MM.1S (cell line): ENCODE results near the gene PCMTD2.

Source experiments
- EZH2phosphoT487 ChIP-seq: fragments of 300-600 bp; sonication (generic); IDR thresholded peaks from 2 replicates; pipeline ENCODE4 v1.6.1; 2018; ENCODE audit warnings: antibody characterized with exemption, low read length
- TF ChIP-seq, protein P1 (sequence below): fragments of 300-600 bp; sonication (generic); IDR thresholded peaks from 2 replicates; pipeline ENCODE4 v1.5.1; 2016; ENCODE audit warnings: antibody characterized with exemption, low read length, mixed read lengths

DNA sequence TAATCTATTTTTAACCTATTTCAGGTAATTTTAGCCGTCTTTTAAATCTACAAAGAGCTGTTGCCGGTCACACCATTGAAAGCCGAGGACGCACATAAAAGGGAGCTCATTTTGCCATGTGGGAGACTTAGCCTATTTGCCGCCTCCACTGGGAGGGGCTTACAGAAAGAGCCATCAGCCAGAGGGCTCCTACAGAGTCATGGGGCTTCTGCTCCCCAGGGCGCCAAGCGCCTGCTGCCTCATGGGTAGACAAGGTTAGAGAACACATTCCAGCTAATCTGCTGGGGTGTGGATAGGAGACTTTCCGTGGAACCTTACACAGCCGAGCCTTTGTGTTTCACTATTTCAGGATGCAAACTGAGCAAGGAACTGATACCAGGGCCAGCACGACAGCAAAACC, 12.6 kb downstream of the PCMTD2 start:
- TF ChIP-seq, protein P1, sequence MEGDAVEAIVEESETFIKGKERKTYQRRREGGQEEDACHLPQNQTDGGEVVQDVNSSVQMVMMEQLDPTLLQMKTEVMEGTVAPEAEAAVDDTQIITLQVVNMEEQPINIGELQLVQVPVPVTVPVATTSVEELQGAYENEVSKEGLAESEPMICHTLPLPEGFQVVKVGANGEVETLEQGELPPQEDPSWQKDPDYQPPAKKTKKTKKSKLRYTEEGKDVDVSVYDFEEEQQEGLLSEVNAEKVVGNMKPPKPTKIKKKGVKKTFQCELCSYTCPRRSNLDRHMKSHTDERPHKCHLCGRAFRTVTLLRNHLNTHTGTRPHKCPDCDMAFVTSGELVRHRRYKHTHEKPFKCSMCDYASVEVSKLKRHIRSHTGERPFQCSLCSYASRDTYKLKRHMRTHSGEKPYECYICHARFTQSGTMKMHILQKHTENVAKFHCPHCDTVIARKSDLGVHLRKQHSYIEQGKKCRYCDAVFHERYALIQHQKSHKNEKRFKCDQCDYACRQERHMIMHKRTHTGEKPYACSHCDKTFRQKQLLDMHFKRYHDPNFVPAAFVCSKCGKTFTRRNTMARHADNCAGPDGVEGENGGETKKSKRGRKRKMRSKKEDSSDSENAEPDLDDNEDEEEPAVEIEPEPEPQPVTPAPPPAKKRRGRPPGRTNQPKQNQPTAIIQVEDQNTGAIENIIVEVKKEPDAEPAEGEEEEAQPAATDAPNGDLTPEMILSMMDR, result no peak
- TF ChIP-seq EZH2phosphoT487, result no peak
